Right lung (tissue), 5 donors: ENCODE measurements around the gene WDR90. TPM values are rescaled to one million over a fixed set of nuclear protein-coding genes. Genes with fewer than 3 reads are reported as not detected.
A peak's percentile ranks its signal among the peaks of the same experiment; 100 is the strongest.

Experiments
- DNase-seq, 2 donors: peaks; one replicate each; pipeline ENCODE4 v3.0.0-alpha.2; 2013
- polyA plus RNA-seq, 5 donors: library from polyadenylated mRNA; unstranded; fragments of 120-200 nt; gene quantifications; one replicate each; pipeline versions ENCODE4 v1.2.1 to v1.2.3, GENCODE V29; 2013; ENCODE audit warnings: inconsistent platforms in 1 of 5, low replicate concordance in 1 of 5; ENCODE audit not compliant: insufficient read length in 5 of 5, insufficient read depth in 1 of 5

WDR90 gene
- polyA plus RNA-seq, 5 donors = 31.5 to 52.8 (median 39.5) TPM

- no peak for DNase-seq
These were observed 9.8 kb downstream of the WDR90 start for GRCh38 chr16:658679-659571.

GRCh38 chr16:659618-660017 is 10.5 kb downstream of the WDR90 start:
- no peak for DNase-seq

GRCh38 chr16:660132-660458 is 10.9 kb downstream of the WDR90 start:
- DNase-seq = no peak

GRCh38 chr16:660459-661183 is 11.5 kb downstream of the WDR90 start:
- peak in 1 of 2 donors; percentile 40 for DNase-seq

GRCh38 chr16:661184-661821 is 12.1 kb downstream of the WDR90 start:
- no peak for DNase-seq

- no peak for DNase-seq
These were observed 12.9 kb downstream of the WDR90 start for GRCh38 chr16:662095-662494.

- DNase-seq = no peak
These were observed 13.4 kb downstream of the WDR90 start for GRCh38 chr16:662597-662996.

- DNase-seq = no peak
These were observed 17.4 kb downstream of the WDR90 start for GRCh38 chr16:666572-666971.

GRCh38 chr16:667113-667779 is 18.1 kb downstream of the WDR90 start:
- DNase-seq = no peak

- peak; percentile 87 to 89 for DNase-seq
These were observed 18.8 kb downstream of the WDR90 start, which contains the start of gene RHOT2 for GRCh38 chr16:667780-668518. Gene RHOT2, plus strand, starts transcription at chr16:668132. Its CDS starts 68 bp downstream, at chr16:668200.

- DNase-seq = no peak
These were observed 19.5 kb downstream of the WDR90 start for GRCh38 chr16:668519-669171.

- DNase-seq = no peak
These were observed 20.5 kb downstream of the WDR90 start for GRCh38 chr16:669666-670065.

- DNase-seq = no peak
These were observed 21.6 kb downstream of the WDR90 start for GRCh38 chr16:670485-671352.

GRCh38 chr16:671353-672131 is 22.4 kb downstream of the WDR90 start:
- no peak for DNase-seq

- DNase-seq = no peak
These were observed 23.2 kb downstream of the WDR90 start for GRCh38 chr16:672371-672770.

GRCh38 chr16:672851-673250 is 23.7 kb downstream of the WDR90 start:
- DNase-seq = no peak

GRCh38 chr16:673399-673991 is 24.3 kb downstream of the WDR90 start:
- no peak for DNase-seq

- no peak for DNase-seq
These were observed 25.2 kb downstream of the WDR90 start for GRCh38 chr16:674214-674881.
